ENCODE measurements around the gene KIF18B. TPM values are rescaled to one million over a fixed set of nuclear protein-coding genes. Genes with fewer than 3 reads are reported as not detected.

The KIF18B gene
- total RNA-seq, 1 donor from 2014 or later = 22.5 TPM

GRCh38 chr17:44905006-44906000 is 42.3 kb downstream of the KIF18B start:
- no peak overlapping the region for H3K4me3 ChIP-seq (ENCODE audit: low read depth, low read length)
- no peak for DNase-seq (ENCODE audit: low read depth)
- no peak for TF ChIP-seq CTCF (conservative IDR thresholded peaks at IDR 0.05; ENCODE audit: low read depth, low read length)

- TF ChIP-seq CTCF (conservative IDR thresholded peaks at IDR 0.05; ENCODE audit: low read depth, low read length) = no peak
- H3K4me3 ChIP-seq (ENCODE audit: low read depth, low read length) = no peak overlapping the region
- no peak for DNase-seq (ENCODE audit: low read depth)
Measured at GRCh38 chr17:44904001-44904984, 43.3 kb downstream of the KIF18B start.

- no peak for TF ChIP-seq CTCF (conservative IDR thresholded peaks at IDR 0.05; ENCODE audit: low read depth, low read length)
- no peak for DNase-seq (ENCODE audit: low read depth)
- no peak overlapping the region for H3K4me3 ChIP-seq (ENCODE audit: low read depth, low read length)
Measured at GRCh38 chr17:44903012-44903685, 44.4 kb downstream of the KIF18B start.

- TF ChIP-seq CTCF (conservative IDR thresholded peaks at IDR 0.05; ENCODE audit: low read depth, low read length) = no peak
- DNase-seq (ENCODE audit: low read depth) = no peak
- no peak overlapping the region for H3K4me3 ChIP-seq (ENCODE audit: low read depth, low read length)
Measured at GRCh38 chr17:44902135-44902760, 45.3 kb downstream of the KIF18B start.

- no peak overlapping the region for H3K4me3 ChIP-seq (ENCODE audit: low read depth, low read length)
- peak; percentile 47 for TF ChIP-seq CTCF (conservative IDR thresholded peaks at IDR 0.05; ENCODE audit: low read depth, low read length)
- no peak for DNase-seq (ENCODE audit: low read depth)
Measured at GRCh38 chr17:44901411-44901921, 46.1 kb downstream of the KIF18B start.

- DNase-seq (ENCODE audit: low read depth) = peak; percentile 52
- no peak for TF ChIP-seq CTCF (conservative IDR thresholded peaks at IDR 0.05; ENCODE audit: low read depth, low read length)
- H3K4me3 ChIP-seq (ENCODE audit: low read depth, low read length) = no peak overlapping the region
Measured at GRCh38 chr17:44900894-44901293, 46.7 kb downstream of the KIF18B start.

Data from epithelial cell of proximal tubule (primary cell).